HepG2 (cell line): ENCODE measurements around the gene MRPL20. TPM values are rescaled to one million over a fixed set of nuclear protein-coding genes. Genes with fewer than 3 reads are reported as not detected.

ENCODE experiments used
- CSRNP1 ChIP-seq: sonication (generic); formaldehyde crosslinking; IDR thresholded peaks from 2 replicates; pipeline ENCODE4 v1.8.1; 2023; ENCODE audit warnings: mild to moderate bottlenecking, missing genetic modification reagents
- FOSL2 ChIP-seq: sonication (generic); formaldehyde crosslinking; IDR thresholded peaks from 2 replicates; pipeline ENCODE4 v1.4.0; 2020; ENCODE audit warnings: missing genetic modification reagents
- FOXO1 ChIP-seq: sonication (generic); formaldehyde crosslinking; IDR thresholded peaks from 2 replicates; pipeline ENCODE4 v1.4.0; 2020; ENCODE audit warnings: missing genetic modification reagents
- GMEB2 ChIP-seq: IDR thresholded peaks from 2 replicates; pipeline ENCODE4 v1.6.1; 2016; ENCODE audit warnings: missing biosample characterization, missing genetic modification reagents, low read depth
- HNRNPL ChIP-seq: fragments of 200-400 bp; formaldehyde crosslinking; IDR thresholded peaks from 2 replicates; pipeline ENCODE4 v1.6.1; 2017; ENCODE audit warnings: mild to moderate bottlenecking, low read depth, low read length
- HNRNPLL ChIP-seq: fragments of 200-400 bp; formaldehyde crosslinking; IDR thresholded peaks from 2 replicates; pipeline ENCODE4 v1.6.1; 2017; ENCODE audit warnings: mild to moderate bottlenecking, low read depth, low read length; ENCODE audit not compliant: poor library complexity, severe bottlenecking
- HOXD1 ChIP-seq: sonication (generic); formaldehyde crosslinking; IDR thresholded peaks from 2 replicates; pipeline ENCODE4 v1.5.0; 2020; ENCODE audit warnings: missing genetic modification reagents
- KDM5B ChIP-seq: sonication (generic); formaldehyde crosslinking; IDR thresholded peaks from 2 replicates; pipeline ENCODE4 v1.4.0; 2020; ENCODE audit warnings: missing genetic modification reagents, mild to moderate bottlenecking, borderline replicate concordance
- KMT2A ChIP-seq: sonication (generic); formaldehyde crosslinking; IDR thresholded peaks from 2 replicates; pipeline ENCODE4 v1.4.0; 2020; ENCODE audit warnings: missing genetic modification reagents
- SMYD3 ChIP-seq: sonication (generic); formaldehyde crosslinking; IDR thresholded peaks from 2 replicates; pipeline ENCODE4 v1.8.1; 2023; ENCODE audit warnings: mild to moderate bottlenecking, missing genetic modification reagents
- ZFYVE20 ChIP-seq: sonication (generic); formaldehyde crosslinking; IDR thresholded peaks from 2 replicates; pipeline ENCODE4 v1.8.0; 2023; ENCODE audit warnings: low read depth, mild to moderate bottlenecking, moderate library complexity, missing genetic modification reagents, borderline replicate concordance
- ZNF275 ChIP-seq: sonication (generic); formaldehyde crosslinking; IDR thresholded peaks from 2 replicates; pipeline ENCODE4 v1.8.0; 2022; ENCODE audit warnings: missing genetic modification reagents, mild to moderate bottlenecking, inconsistent platforms, borderline replicate concordance
- ZNF333 ChIP-seq: sonication (generic); formaldehyde crosslinking; IDR thresholded peaks from 2 replicates; pipeline ENCODE4 v1.4.0; 2020; ENCODE audit warnings: mild to moderate bottlenecking, missing genetic modification reagents, borderline replicate concordance
- ZNF549 ChIP-seq: sonication (generic); formaldehyde crosslinking; IDR thresholded peaks from 2 replicates; pipeline ENCODE4 v1.5.0; 2020; ENCODE audit warnings: missing genetic modification reagents
- ZNF687 ChIP-seq: sonication (generic); formaldehyde crosslinking; IDR thresholded peaks from 2 replicates; pipeline ENCODE4 v1.5.1; 2020; ENCODE audit warnings: mild to moderate bottlenecking, missing genetic modification reagents, moderate library complexity
- ZNF709 ChIP-seq: sonication (generic); formaldehyde crosslinking; IDR thresholded peaks from 2 replicates; pipeline ENCODE4 v1.5.0; 2020; ENCODE audit warnings: mild to moderate bottlenecking, missing genetic modification reagents
- ZNF775 ChIP-seq: sonication (generic); formaldehyde crosslinking; IDR thresholded peaks from 2 replicates; pipeline ENCODE4 v1.4.0; 2020; ENCODE audit warnings: missing genetic modification reagents, mild to moderate bottlenecking, moderate library complexity, borderline replicate concordance
- ZNF891 ChIP-seq: sonication (generic); formaldehyde crosslinking; IDR thresholded peaks from 2 replicates; pipeline ENCODE4 v1.5.0; 2020; ENCODE audit warnings: mild to moderate bottlenecking, missing genetic modification reagents
- polyA plus RNA-seq, 8 experiments: library from polyadenylated mRNA; depleted of rRNA in 3 of 8; stranded (reverse) in 7 of 8; unstranded in 1 of 8; fragments of >200 nt; fragmentation: Illumina TruSeq in 4 of 8; extraction: Trizol in 4 of 8; gene quantifications; 2 replicates each; pipeline versions ENCODE4 v1.2.1 to v1.2.3, GENCODE V29; 2011 to 2016; ENCODE audit warnings: low read depth in 4 of 8, missing spikeins in 1 of 8, mixed read lengths in 1 of 8; ENCODE audit not compliant: insufficient read depth in 1 of 8
- total RNA-seq, 5 experiments: library from RNA; depleted of rRNA; stranded (reverse); fragments of >200 nt; fragmentation: Illumina TruSeq; extraction: Trizol; gene quantifications; 2 replicates each; pipeline ENCODE4 v1.2.3, GENCODE V29; 2016; ENCODE audit warnings: low read depth in 1 of 5

MRPL20 gene
- total and polyA plus RNA-seq, 2 of the 13 experiments (the other 11 are each of a cell fraction or from before 2014, with no cell fraction given): 59.2 to 127 TPM

GRCh38 chr1:1437033-1437903 is 30.2 kb upstream of the MRPL20 start (continued):
- TF ChIP-seq ZNF687 (CRISPR knock-in tag) (peak; percentile 66; the same call in 1 of the 2 replicates), HNRNPLL (peak; percentile 25), ZNF891 (CRISPR knock-in tag) (no peak; the same call in 1 of the 2 replicates), KMT2A (no peak), ZNF333 (CRISPR knock-in tag) (peak; percentile 32; the same call in 1 of the 2 replicates), ZNF275 (CRISPR knock-in tag) (0 out of 2 replicates have a peak, but pooled peaks have one; percentile 52), HOXD1 (CRISPR knock-in tag) (peak; percentile 23; the same call in 1 of the 2 replicates), FOXO1 (CRISPR knock-in tag) (no peak), FOSL2 (CRISPR knock-in tag) (no peak), HNRNPL (peak; percentile 97), ZNF549 (CRISPR knock-in tag) (no peak), KDM5B (CRISPR knock-in tag) (peak; percentile 52; the same call in 1 of the 2 replicates), SMYD3 (0 out of 2 replicates have a peak, but pooled peaks have one; percentile 17), GMEB2 (CRISPR knock-in tag) (no peak), ZNF775 (CRISPR knock-in tag) (0 out of 2 replicates have a peak, but pooled peaks have one; percentile 47), CSRNP1 (CRISPR knock-in tag) (0 out of 2 replicates have a peak, but pooled peaks have one; percentile 58), ZFYVE20 (CRISPR knock-in tag) (no peak), ZNF709 (CRISPR knock-in tag) (0 out of 2 replicates have a peak, but pooled peaks have one; percentile 27)
